Lung (tissue), 12 donors: ENCODE measurements around the gene ZNF136. TPM values are rescaled to one million over a fixed set of nuclear protein-coding genes. Genes with fewer than 3 reads are reported as not detected.

Experiments used
- ATAC-seq: fragments of 200-7000 bp; cut with Tn5 transposase; one replicate; pipeline ENCODE4 v1.9.1; 2020; ENCODE audit warnings: moderate number of reproducible peaks; ENCODE audit not compliant: insufficient read depth, low FRiP score
- DNase-seq, 3 donors: peaks; one replicate each; pipeline ENCODE4 v3.0.0-alpha.2; 2013 to 2017
- H3K27ac ChIP-seq, 2 donors: one replicate each; pipeline ENCODE4 v1.5.1; 2013; ENCODE audit warnings: mild to moderate bottlenecking in 2 of 2, moderate library complexity in 2 of 2, control low read depth in 1 of 2, inconsistent platforms in 1 of 2, low read depth in 1 of 2, low read length in 1 of 2
- H3K27me3 ChIP-seq, 3 donors: one replicate each; pipeline ENCODE4 v1.5.1; 2013; ENCODE audit warnings: low read length in 2 of 3; ENCODE audit not compliant: control insufficient read depth in 3 of 3, insufficient read depth in 3 of 3
- H3K36me3 ChIP-seq, 4 donors: one replicate each; pipeline ENCODE4 v1.5.1; 2013; ENCODE audit warnings: low read length in 4 of 4, mild to moderate bottlenecking in 1 of 4, moderate library complexity in 1 of 4; ENCODE audit not compliant: control insufficient read depth in 4 of 4, insufficient read depth in 4 of 4
- H3K4me1 ChIP-seq, 5 donors: one replicate each; pipeline ENCODE4 v1.5.1; 2013; ENCODE audit warnings: low read length in 5 of 5, mild to moderate bottlenecking in 2 of 5, moderate library complexity in 1 of 5; ENCODE audit not compliant: control insufficient read depth in 5 of 5, insufficient read depth in 5 of 5
- H3K4me3 ChIP-seq: one replicate; pipeline ENCODE4 v1.5.1; 2013; ENCODE audit warnings: mild to moderate bottlenecking, control low read depth, moderate library complexity
- H3K9ac ChIP-seq, 2 donors: one replicate each; pipeline ENCODE4 v1.5.1; 2013; ENCODE audit warnings: low read length in 2 of 2, control low read depth in 1 of 2; ENCODE audit not compliant: insufficient read depth in 1 of 2
- H3K9me3 ChIP-seq, 4 donors: one replicate each; pipeline ENCODE4 v1.5.1; 2013; ENCODE audit warnings: low read length in 3 of 4, mild to moderate bottlenecking in 1 of 4, moderate library complexity in 1 of 4; ENCODE audit not compliant: control insufficient read depth in 4 of 4, insufficient read depth in 3 of 4
- CTCF ChIP-seq: IDR thresholded peaks from 2 replicates; pipeline ENCODE4 v1.5.1; 2012; ENCODE audit warnings: mild to moderate bottlenecking; ENCODE audit errors: control extremely low read depth, extremely low read depth
- WGBS, 2 donors: extraction: QIAGEN DNeasy Blood & Tissue Kit; methylation state at CpG; one replicate each; pipeline ENCODE4 v1.1.7; 2013; 5-methylcytosine and 5-hydroxymethylcytosine counted together
- polyA plus RNA-seq, 2 donors: library from polyadenylated mRNA; stranded (reverse); fragments of 200-250 nt; gene quantifications; one replicate each; pipeline ENCODE4 v1.2.1, GENCODE V29; 2013
- total RNA-seq, 2 donors: library from RNA; depleted of rRNA in 1 of 2; stranded (reverse); fragments of >200 nt in 1 of 2; gene quantifications; one replicate each; pipeline ENCODE4 v1.2.1, GENCODE V29; 2014 to 2021
- donor health status: control.
- donor health status: control.
- donor health status: Bipolar disorder and iron deficiency.
- donor health status: healthy.
- donor health status: DM: yes; HTN: yes; CAD: no.

The ZNF136 gene
- total and polyA plus RNA-seq, 4 donors = 4.1 to 24.3 (median 5.9) TPM

GRCh38 chr19:12141405-12141736, 21.5 kb upstream of the ZNF136 start:
- Histone ChIP-seq H3K9ac (no peak overlapping the region), H3K4me3 (no peak overlapping the region), H3K4me1 (peaks cover 3 to 21% (median 5%) of the 10 kb centered on the region in 5 donors), H3K36me3 (peaks cover 8 to 40% (median 21%) of the 10 kb centered on the region in 4 donors), H3K27ac (no peak overlapping the region), H3K27me3 (no peaks in the 10 kb centered on the region), H3K9me3 (peaks cover 0 to 14% (median 6%) of the 10 kb centered on the region in 4 donors)
- TF ChIP-seq CTCF = no peak
- ATAC-seq (no peak), DNase-seq (no peak)
- 61 to 62% methylated on average over 10 of the region's 10 CpGs for WGBS, 2 donors

GRCh38 chr19:12145348-12145747, 17.5 kb upstream of the ZNF136 start:
- no peaks in the 10 kb centered on the region for H3K27me3 ChIP-seq
- H3K27ac ChIP-seq = no peak overlapping the region
- no peak for TF ChIP-seq CTCF
- H3K4me3 ChIP-seq = no peak overlapping the region
- no peak for DNase-seq
- ATAC-seq = no peak
- WGBS, 2 donors = 94 to 96% methylated on average over 8 of the region's 8 CpGs
- H3K36me3 ChIP-seq = peaks cover 11 to 42% (median 33%) of the 10 kb centered on the region in 4 donors
- H3K9me3 ChIP-seq = peaks cover 0 to 18% (median 6%) of the 10 kb centered on the region in 4 donors
- H3K9ac ChIP-seq = no peak overlapping the region
- peaks cover 0 to 12% (median 0%) of the 10 kb centered on the region in 5 donors for H3K4me1 ChIP-seq

DNA sequence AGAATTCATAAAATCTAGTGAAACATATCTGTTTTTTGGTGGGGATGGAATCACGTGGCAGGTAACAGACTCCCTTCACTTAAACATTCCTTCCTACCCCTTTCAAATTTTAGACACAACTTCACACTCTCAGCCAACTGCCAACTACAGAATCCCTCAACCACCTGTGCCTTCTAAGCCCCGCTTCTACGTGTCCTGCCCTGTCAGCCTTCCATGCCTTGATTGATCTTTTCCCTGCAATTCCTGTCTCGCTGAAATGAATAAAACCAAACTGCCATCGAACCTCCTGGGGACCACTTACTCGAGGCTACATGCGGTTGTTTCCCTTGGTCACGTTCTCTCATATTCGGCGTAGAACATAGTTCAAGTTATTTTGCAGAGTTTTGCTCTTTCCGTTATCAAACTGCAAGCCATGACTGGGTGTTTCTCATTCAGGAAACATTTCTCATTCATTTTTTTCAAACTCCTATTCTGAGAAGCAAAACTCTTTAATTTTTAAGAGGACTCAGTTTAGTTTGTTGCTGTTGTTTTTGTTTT, 7.5 kb upstream of the ZNF136 start:
- peak overlapping the region in 1 of 2 donors; percentile 57 for H3K9ac ChIP-seq
- TF ChIP-seq CTCF = no peak
- H3K27ac ChIP-seq = peak overlapping the region in 1 of 2 donors; percentile 39
- ATAC-seq = no peak
- H3K4me3 ChIP-seq = no peak overlapping the region
- H3K9me3 ChIP-seq = no peaks in the 10 kb centered on the region
- H3K36me3 ChIP-seq = peaks cover 0 to 19% (median 11%) of the 10 kb centered on the region in 4 donors
- peak in 2 of 3 donors; percentile 41 to 48 for DNase-seq
- WGBS, 2 donors = 16 to 18% methylated on average over 11 of the region's 11 CpGs
- H3K4me1 ChIP-seq = peaks cover 4 to 17% (median 5%) of the 10 kb centered on the region in 5 donors
- H3K27me3 ChIP-seq = no peaks in the 10 kb centered on the region
